Prostate gland (tissue), 2 donors: Measurements from ENCODE around the gene STAT1.

Experiments
- CTCF ChIP-seq, 4 experiments: fragments of 200-600 bp in 2 of 4; fragments of 450-650 bp in 2 of 4; sonication (generic) in 2 of 4; IDR thresholded peaks; 1 replicate in 3 of 4; 2 replicates in 1 of 4; pipeline ENCODE4 v1.5.1; 2016 to 2019; ENCODE audit warnings: antibody characterized with exemption in 4 of 4, mild to moderate bottlenecking in 2 of 4, moderate library complexity in 2 of 4
- POLR2A ChIP-seq: fragments of 450-650 bp; IDR thresholded peaks from one replicate; pipeline ENCODE4 v1.6.1; 2016; ENCODE audit warnings: antibody characterized with exemption, mild to moderate bottlenecking

- no peak for TF ChIP-seq CTCF (IDR thresholded peaks at IDR 0.05)
- TF ChIP-seq POLR2A: no peak
Observed at GRCh38 chr2:190973726-190974628, 40.0 kb downstream of the STAT1 start.
